GM12874 (cell line): Measurements from ENCODE around the gene RNF38.

ENCODE experiments used
- CTCF ChIP-seq: IDR thresholded peaks from 2 replicates; pipeline ENCODE4 v1.5.1; 2011; ENCODE audit warnings: low read depth, mild to moderate bottlenecking, control low read depth, low read length, moderate library complexity; ENCODE audit not compliant: insufficient read depth

Gene RNF38

DNA sequence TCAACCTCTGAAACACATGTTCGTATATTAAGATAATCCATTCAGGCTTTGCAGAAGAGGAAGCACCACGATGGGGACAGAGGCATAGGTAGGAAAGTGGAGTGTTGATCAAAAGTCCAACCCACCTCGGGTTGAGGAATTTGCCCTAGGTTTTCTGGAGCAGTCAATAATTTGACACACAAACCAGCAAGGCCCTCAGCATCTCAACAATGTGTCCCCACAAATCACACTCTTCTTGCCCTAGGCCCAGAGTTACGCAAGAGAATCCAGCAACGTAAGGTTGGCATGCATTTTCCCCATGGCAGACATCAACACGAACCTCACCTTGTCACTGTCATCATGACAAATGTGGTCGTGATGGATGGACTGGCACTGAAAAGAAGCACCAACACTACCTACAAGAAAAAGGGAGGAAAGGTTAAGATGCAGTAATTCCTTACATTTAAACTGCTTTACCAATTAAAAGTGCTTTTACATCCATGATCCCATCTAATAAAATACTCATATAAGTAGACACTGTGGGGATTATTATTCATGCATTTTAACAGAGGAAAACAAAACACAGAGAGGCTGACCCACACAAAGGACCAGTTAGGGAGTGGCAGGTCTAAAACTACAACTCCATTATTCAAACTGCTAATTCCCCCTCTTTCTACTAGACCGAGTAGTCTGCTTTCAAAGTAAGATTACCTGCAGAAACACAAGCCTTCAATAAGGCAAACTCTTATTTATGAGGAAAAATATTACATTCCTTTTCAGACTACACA, 24.4 kb upstream of the RNF38 start:
- TF ChIP-seq CTCF, result no peak

DNA sequence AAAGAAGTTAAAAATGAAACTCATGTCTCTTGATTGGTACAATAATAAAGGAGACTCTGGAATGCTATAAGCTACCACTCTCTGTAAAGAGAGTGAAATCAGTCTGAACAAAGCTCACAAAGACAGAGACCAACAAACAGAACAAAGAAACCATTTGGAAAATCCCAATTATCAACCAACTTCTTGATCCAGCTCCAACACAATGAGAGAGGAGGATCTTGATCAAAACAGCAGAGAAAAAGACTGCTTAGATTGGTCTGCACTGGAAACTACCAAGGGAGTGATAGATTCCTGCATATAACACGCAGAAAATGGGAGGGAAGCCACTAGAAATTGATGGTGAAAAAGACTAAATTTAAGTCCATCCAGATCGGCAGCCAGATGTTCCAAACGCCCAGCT, 23.1 kb upstream of the RNF38 start:
- no peak for TF ChIP-seq CTCF

DNA sequence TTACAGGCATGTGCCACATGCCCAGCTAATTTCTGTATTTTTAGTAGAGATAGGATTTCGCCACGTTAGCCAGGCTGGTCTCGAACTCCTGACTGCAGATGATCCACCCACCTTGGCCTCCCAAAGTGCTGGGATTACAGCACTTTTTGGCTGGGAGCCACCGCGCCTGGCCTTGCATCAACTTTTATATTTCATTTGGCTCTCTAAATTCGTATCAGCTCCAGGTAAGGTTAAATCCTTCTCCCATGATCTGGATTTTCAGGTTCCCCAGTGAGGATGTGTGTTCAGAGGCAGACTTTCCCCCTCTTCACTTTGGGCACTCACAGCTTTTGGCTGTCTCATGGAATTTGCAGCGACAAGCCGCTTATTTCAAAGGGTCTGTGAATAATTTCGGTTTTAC, 16.8 kb upstream of the RNF38 start:
- no peak for TF ChIP-seq CTCF

DNA sequence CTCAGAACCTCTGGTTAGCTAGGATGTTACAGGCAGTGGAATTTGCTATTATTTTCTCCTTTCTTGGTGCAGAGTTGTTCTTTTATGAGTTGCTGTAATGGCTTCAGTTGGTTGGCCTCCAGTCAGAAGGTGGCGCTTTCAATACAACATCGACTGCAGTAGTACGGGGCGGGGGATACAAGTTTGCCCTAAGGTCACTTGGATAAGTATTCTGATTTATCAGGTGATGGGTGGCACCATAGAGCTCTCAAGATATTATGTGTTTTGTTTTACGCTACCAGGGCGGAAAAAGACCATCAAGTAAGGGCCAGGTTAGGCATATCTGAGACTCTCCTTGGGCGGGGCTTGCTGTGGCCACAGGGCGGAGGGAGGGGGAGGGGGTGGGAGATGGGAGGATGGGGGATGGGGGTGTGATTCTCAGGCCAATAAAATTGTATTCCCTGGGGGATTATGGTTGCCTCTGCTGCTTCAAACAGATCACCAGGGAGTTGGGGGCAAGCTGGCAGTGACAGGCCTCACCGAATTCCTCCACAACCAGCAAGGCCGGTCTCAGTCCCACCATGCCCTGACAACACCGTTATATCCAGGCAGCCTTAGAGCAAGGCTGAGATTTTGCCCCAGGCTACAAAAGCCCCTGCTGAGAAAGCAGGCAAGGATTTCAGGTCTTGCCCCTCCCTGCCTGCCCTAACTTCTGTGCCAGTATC, 15.9 kb upstream of the RNF38 start:
- TF ChIP-seq CTCF, result no peak

DNA sequence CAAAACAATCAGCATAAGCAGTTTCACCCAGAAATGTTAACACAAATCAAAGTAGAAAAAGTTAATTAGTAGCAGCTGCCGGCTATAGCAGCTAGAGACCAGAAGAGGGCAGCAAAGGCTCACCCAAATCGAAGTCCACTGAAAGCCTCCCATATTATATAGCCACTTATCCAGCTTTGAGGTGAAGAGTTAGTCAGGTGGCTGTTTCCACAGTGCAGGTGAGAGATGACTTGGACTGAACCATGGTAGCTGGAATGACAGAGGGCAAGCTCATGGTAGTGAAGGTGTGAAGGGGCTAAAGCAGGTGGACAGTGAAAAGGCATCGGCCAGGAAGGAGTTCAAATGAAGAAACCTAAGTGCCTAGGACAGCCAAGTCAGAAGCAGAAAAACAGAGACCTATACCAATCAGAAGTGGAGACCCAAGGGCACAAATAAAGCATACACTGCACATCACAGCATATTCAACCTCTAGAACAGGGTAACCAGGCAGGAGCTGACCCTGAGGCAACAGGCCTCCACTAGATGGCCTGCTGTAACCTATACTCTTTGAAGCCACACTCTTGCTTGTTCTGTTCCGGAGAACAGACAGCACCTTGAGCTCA, 7.2 kb upstream of the RNF38 start:
- peak; percentile 82 for TF ChIP-seq CTCF

DNA sequence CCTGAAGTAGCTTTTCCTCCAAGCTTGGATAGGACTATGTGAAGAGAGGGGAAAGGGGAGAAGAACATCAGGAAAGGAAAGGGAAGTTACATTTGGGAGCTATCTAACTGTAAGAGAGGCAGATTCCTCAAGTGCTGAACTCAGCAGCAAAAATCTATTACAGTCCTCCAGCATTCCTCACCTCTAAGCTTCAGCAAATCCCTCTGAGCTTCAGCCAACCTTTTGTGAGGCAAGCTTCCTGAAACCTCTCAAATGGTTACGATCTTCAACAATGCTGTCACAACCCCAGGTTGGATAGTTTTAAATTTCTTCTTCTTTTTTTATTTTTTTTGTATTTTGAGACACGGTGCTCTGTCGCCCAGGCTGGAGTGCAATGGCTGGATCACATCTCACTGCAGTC, 2.5 kb upstream of the RNF38 start:
- no peak for TF ChIP-seq CTCF

DNA sequence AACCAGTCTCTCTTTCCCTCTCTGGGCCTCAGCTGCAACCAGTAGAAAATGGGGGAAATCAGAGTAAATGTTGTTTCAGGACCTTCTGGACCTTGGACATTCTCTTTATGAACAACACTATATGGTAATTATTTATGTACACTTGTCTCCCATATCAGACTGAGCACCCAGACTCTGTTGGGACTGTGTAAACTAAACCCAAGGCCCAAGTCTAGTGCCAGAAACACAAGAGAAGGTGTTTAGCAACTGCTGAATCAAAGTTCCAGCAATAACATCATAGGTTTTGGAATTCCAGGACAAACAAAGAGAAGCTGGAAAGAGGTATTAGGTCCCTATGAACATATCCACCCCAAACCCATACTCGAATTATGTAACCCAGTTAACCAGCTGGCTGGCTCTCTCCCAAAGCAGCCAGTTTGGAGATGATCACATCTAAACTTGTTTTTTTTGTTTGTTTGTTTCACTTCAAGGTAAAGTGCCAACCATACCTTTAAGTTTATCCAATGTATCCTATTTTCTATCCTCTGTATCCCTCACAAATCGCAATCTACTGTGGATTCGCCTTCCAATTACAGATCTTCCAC, 1.9 kb upstream of the RNF38 start:
- TF ChIP-seq CTCF, result no peak
